Activated T-helper 1 cell treated with anti-CD3 and anti-CD28 coated beads, Interleukin-12 subunit alpha, Interleukin-12 subunit beta, Interleukin-2, Interleukin-4 antibody, amounts not matched to agents 30 ng/mL and 10 ng/mL and 1 ng/mL, durations not matched to agents 14 hours and 24 hours and 36 hours (primary cell): Measurements from ENCODE around the gene OSBPL2. TPM values are rescaled to one million over a fixed set of nuclear protein-coding genes. Genes with fewer than 3 reads are reported as not detected.

ENCODE experiments used
- DNase-seq: peaks from one replicate; pipeline ENCODE4 v3.0.0; 2021; ENCODE audit warnings: low spot score
- H3K27ac Mint-ChIP-seq: one replicate; pipeline ENCODE4 v1.8.0; 2021; ENCODE audit warnings: mild to moderate bottlenecking, mixed read lengths
- H3K27me3 Mint-ChIP-seq: one replicate; pipeline ENCODE4 v1.8.0; 2022; ENCODE audit warnings: mild to moderate bottlenecking, moderate library complexity, mixed read lengths; ENCODE audit not compliant: insufficient read depth
- H3K36me3 Mint-ChIP-seq: one replicate; pipeline ENCODE4 v1.8.0; 2021; ENCODE audit warnings: low read depth, mixed read lengths
- H3K4me1 Mint-ChIP-seq: one replicate; pipeline ENCODE4 v1.8.0; 2021; ENCODE audit warnings: low read depth, mixed read lengths
- H3K4me3 Mint-ChIP-seq: one replicate; pipeline ENCODE4 v1.8.0; 2021; ENCODE audit warnings: mild to moderate bottlenecking, moderate library complexity, mixed read lengths
- H3K9me3 Mint-ChIP-seq: one replicate; pipeline ENCODE4 v1.8.0; 2021; ENCODE audit warnings: mixed read lengths
- intact Hi-C: fragments of 100-400 bp; cut with micrococcal nuclease; formaldehyde crosslinking; loops from one replicate; pipeline ENCODE4 v1.15.1; 2024
- total RNA-seq: library from RNA; stranded (reverse); gene quantifications from 2 replicates; pipeline ENCODE4 v1.2.3, GENCODE V29; 2022

Gene OSBPL2
- total RNA-seq, 1 donor from 2014 or later: 27.0 TPM

GRCh38 chr20:62248890-62249560 is 10.7 kb downstream of the OSBPL2 start:
- no peaks in the 10 kb centered on the region for H3K9me3 Mint-ChIP-seq
- no peaks in the 10 kb centered on the region for H3K4me1 Mint-ChIP-seq
- no peaks in the 10 kb centered on the region for H3K27me3 Mint-ChIP-seq
- intact Hi-C loops: no loop called here
- no peaks in the 10 kb centered on the region for H3K36me3 Mint-ChIP-seq
- DNase-seq: no peak
- no peak overlapping the region for H3K27ac Mint-ChIP-seq
- no peak overlapping the region for H3K4me3 Mint-ChIP-seq

- Mint-ChIP-seq H3K27me3 (no peaks in the 10 kb centered on the region), H3K36me3 (no peaks in the 10 kb centered on the region), H3K27ac (no peak overlapping the region), H3K4me3 (no peak overlapping the region), H3K4me1 (no peaks in the 10 kb centered on the region), H3K9me3 (no peaks in the 10 kb centered on the region)
- no peak for DNase-seq
- intact Hi-C loops: no loop called here
Observed at GRCh38 chr20:62252342-62252966, 14.1 kb downstream of the OSBPL2 start.

- no peaks in the 10 kb centered on the region for H3K27me3 Mint-ChIP-seq
- no peak overlapping the region for H3K27ac Mint-ChIP-seq
- no peak overlapping the region for H3K4me3 Mint-ChIP-seq
- no peaks in the 10 kb centered on the region for H3K9me3 Mint-ChIP-seq
- intact Hi-C loops: no loop called here
- no peak for DNase-seq
- no peaks in the 10 kb centered on the region for H3K4me1 Mint-ChIP-seq
- no peaks in the 10 kb centered on the region for H3K36me3 Mint-ChIP-seq
Observed at GRCh38 chr20:62253398-62253797, 15.1 kb downstream of the OSBPL2 start.

- H3K4me1 Mint-ChIP-seq: no peaks in the 10 kb centered on the region
- H3K36me3 Mint-ChIP-seq: no peaks in the 10 kb centered on the region
- H3K4me3 Mint-ChIP-seq: no peak overlapping the region
- no peaks in the 10 kb centered on the region for H3K27me3 Mint-ChIP-seq
- intact Hi-C loops: no loop called here
- H3K9me3 Mint-ChIP-seq: no peaks in the 10 kb centered on the region
- H3K27ac Mint-ChIP-seq: no peak overlapping the region
- DNase-seq: no peak
Observed at GRCh38 chr20:62254021-62254724, 15.9 kb downstream of the OSBPL2 start.

GRCh38 chr20:62255976-62256375 is 17.7 kb downstream of the OSBPL2 start:
- DNase-seq: no peak
- no peaks in the 10 kb centered on the region for H3K4me1 Mint-ChIP-seq
- H3K27me3 Mint-ChIP-seq: no peaks in the 10 kb centered on the region
- intact Hi-C loops: no loop called here
- H3K4me3 Mint-ChIP-seq: no peak overlapping the region
- no peaks in the 10 kb centered on the region for H3K9me3 Mint-ChIP-seq
- no peak overlapping the region for H3K27ac Mint-ChIP-seq
- H3K36me3 Mint-ChIP-seq: no peaks in the 10 kb centered on the region

- intact Hi-C loops: no loop called here
- H3K27ac Mint-ChIP-seq: no peak overlapping the region
- no peaks in the 10 kb centered on the region for H3K27me3 Mint-ChIP-seq
- no peak overlapping the region for H3K4me3 Mint-ChIP-seq
- H3K4me1 Mint-ChIP-seq: no peaks in the 10 kb centered on the region
- DNase-seq: no peak
- H3K36me3 Mint-ChIP-seq: peaks cover 2% of the 10 kb centered on the region
- no peaks in the 10 kb centered on the region for H3K9me3 Mint-ChIP-seq
Observed at GRCh38 chr20:62258499-62259293, 20.4 kb downstream of the OSBPL2 start.

GRCh38 chr20:62259294-62259565 is 20.9 kb downstream of the OSBPL2 start:
- intact Hi-C loops: no loop called here
- H3K27me3 Mint-ChIP-seq: no peaks in the 10 kb centered on the region
- H3K36me3 Mint-ChIP-seq: peaks cover 2% of the 10 kb centered on the region
- no peaks in the 10 kb centered on the region for H3K9me3 Mint-ChIP-seq
- no peak overlapping the region for H3K4me3 Mint-ChIP-seq
- no peak for DNase-seq
- H3K4me1 Mint-ChIP-seq: no peaks in the 10 kb centered on the region
- H3K27ac Mint-ChIP-seq: no peak overlapping the region

- peak overlapping the region; percentile 71 for H3K27ac Mint-ChIP-seq
- no peaks in the 10 kb centered on the region for H3K9me3 Mint-ChIP-seq
- H3K4me3 Mint-ChIP-seq: no peak overlapping the region
- no peak for DNase-seq
- H3K4me1 Mint-ChIP-seq: no peaks in the 10 kb centered on the region
- H3K27me3 Mint-ChIP-seq: no peaks in the 10 kb centered on the region
- intact Hi-C loops: no loop called here
- H3K36me3 Mint-ChIP-seq: peaks cover 6% of the 10 kb centered on the region
Observed at GRCh38 chr20:62262064-62262463, 23.7 kb downstream of the OSBPL2 start.

- no peak overlapping the region for H3K27ac Mint-ChIP-seq
- H3K36me3 Mint-ChIP-seq: peaks cover 6% of the 10 kb centered on the region
- H3K4me1 Mint-ChIP-seq: no peaks in the 10 kb centered on the region
Observed at GRCh38 chr20:62263396-62263795, 25.1 kb downstream of the OSBPL2 start.

GRCh38 chr20:62265365-62265764 is 27.0 kb downstream of the OSBPL2 start:
- Mint-ChIP-seq H3K4me3 (no peak overlapping the region), H3K27ac (no peak overlapping the region), H3K36me3 (peaks cover 6% of the 10 kb centered on the region), H3K9me3 (no peaks in the 10 kb centered on the region), H3K4me1 (no peaks in the 10 kb centered on the region), H3K27me3 (no peaks in the 10 kb centered on the region)
- intact Hi-C loops: no loop called here
- DNase-seq: no peak

More at GRCh38 chr20:62263396-62263795, 25.1 kb downstream of the OSBPL2 start:
- DNase-seq: no peak
- Mint-ChIP-seq H3K9me3 (no peaks in the 10 kb centered on the region), H3K4me3 (no peak overlapping the region), H3K27me3 (no peaks in the 10 kb centered on the region)
- intact Hi-C loops: no loop called here

GRCh38 chr20:62266340-62266739 is 28.0 kb downstream of the OSBPL2 start:
- intact Hi-C loops: no loop called here
- peaks cover 6% of the 10 kb centered on the region for H3K36me3 Mint-ChIP-seq
- DNase-seq: no peak
- H3K27ac Mint-ChIP-seq: no peak overlapping the region
- no peaks in the 10 kb centered on the region for H3K27me3 Mint-ChIP-seq
- no peaks in the 10 kb centered on the region for H3K9me3 Mint-ChIP-seq
- H3K4me3 Mint-ChIP-seq: no peak overlapping the region
- H3K4me1 Mint-ChIP-seq: no peaks in the 10 kb centered on the region

- intact Hi-C loops: no loop called here
- Mint-ChIP-seq H3K4me3 (no peak overlapping the region), H3K27me3 (no peaks in the 10 kb centered on the region), H3K27ac (no peak overlapping the region), H3K4me1 (no peaks in the 10 kb centered on the region), H3K9me3 (no peaks in the 10 kb centered on the region), H3K36me3 (peaks cover 8% of the 10 kb centered on the region)
- no peak for DNase-seq
Observed at GRCh38 chr20:62266851-62267250, 28.5 kb downstream of the OSBPL2 start.

GRCh38 chr20:62267543-62267942 is 29.2 kb downstream of the OSBPL2 start:
- Mint-ChIP-seq H3K9me3 (no peaks in the 10 kb centered on the region), H3K27ac (no peak overlapping the region), H3K36me3 (peaks cover 6% of the 10 kb centered on the region), H3K4me1 (no peaks in the 10 kb centered on the region), H3K4me3 (no peak overlapping the region), H3K27me3 (no peaks in the 10 kb centered on the region)
- intact Hi-C loops: no loop called here
- no peak for DNase-seq
